Adrenal gland (tissue), 12 donors: ENCODE results near the gene RSU1. TPM values are rescaled to one million over a fixed set of nuclear protein-coding genes. Genes with fewer than 3 reads are reported as not detected.
A peak's percentile ranks its signal among the peaks of the same experiment; 100 is the strongest.

ENCODE experiments used
- DNase-seq, 7 donors: peaks; one replicate each; pipeline ENCODE4 v3.0.0-alpha.2; 2019 to 2020
- H3K27ac ChIP-seq, 5 donors: fragments of 200-600 bp; sonication (generic) in 4 of 5; 1 replicate in 3 of 5; 2 replicates in 2 of 5; pipeline versions ENCODE4 v1.5.1 to v1.8.0; 2016 to 2020; ENCODE audit warnings: mild to moderate bottlenecking in 1 of 5
- H3K27me3 ChIP-seq: fragments of 200-600 bp; 2 replicates; pipeline ENCODE4 v1.8.0; 2021
- H3K36me3 ChIP-seq, 2 donors: fragments of 200-600 bp; replicated peaks in 1 of 2; 1 replicate in 1 of 2; 2 replicates in 1 of 2; pipeline versions ENCODE4 v1.5.1 to v1.8.0; 2018 to 2022
- H3K4me1 ChIP-seq, 2 donors: fragments of 200-600 bp; replicated peaks in 1 of 2; 1 replicate in 1 of 2; 2 replicates in 1 of 2; pipeline versions ENCODE4 v1.5.1 to v1.8.0; 2018 to 2021
- H3K4me3 ChIP-seq, 4 donors: fragments of 200-600 bp; sonication (generic) in 3 of 4; one replicate each; pipeline ENCODE4 v1.5.1; 2016 to 2018
- H3K9me3 ChIP-seq, 3 donors: fragments of 200-600 bp; sonication (generic) in 1 of 3; replicated peaks in 1 of 3; 1 replicate in 2 of 3; 2 replicates in 1 of 3; pipeline versions ENCODE4 v1.5.1 to v1.8.0; 2016 to 2021
- POLR2A ChIP-seq, 2 donors: fragments of 450-650 bp; IDR thresholded peaks; one replicate each; pipeline ENCODE4 v1.6.1; 2017; ENCODE audit warnings: antibody characterized with exemption in 2 of 2, mild to moderate bottlenecking in 2 of 2, moderate library complexity in 1 of 2
- WGBS, 4 donors: extraction: QIAGEN DNeasy Blood & Tissue Kit in 2 of 4; methylation state at CpG; one replicate each; pipeline versions ENCODE4 v1.1.5 to v1.1.7; 2013 to 2017; 5-methylcytosine and 5-hydroxymethylcytosine counted together
- intact Hi-C, 2 donors: fragments of 100-400 bp; cut with DNase I; formaldehyde crosslinking; loops; one replicate each; pipeline versions ENCODE4 v1.14.1 to v1.15.0; 2022 to 2023
- polyA plus RNA-seq, 3 donors: library from polyadenylated mRNA; stranded (reverse); fragments of 200-250 nt in 2 of 3; fragments of 350-450 nt in 1 of 3; fragmentation: Illumina TruSeq in 1 of 3; extraction: RNeasy Lipid Tissue Mini Kit (QIAGEN cat#74804) in 1 of 3; gene quantifications; one replicate each; pipeline ENCODE4 v1.2.3, GENCODE V29; 2013 to 2014
- total RNA-seq, 9 donors: library from RNA; depleted of rRNA in 4 of 9; stranded (reverse); fragments of >200 nt in 4 of 9; fragments of 120-200 nt in 1 of 9; fragmentation: NEBNext Ultra II Directional in 1 of 9; extraction: Animal tissue kit (Norgen Biotek cat#: 25700) in 1 of 9; gene quantifications; one replicate each; pipeline versions ENCODE4 v1.1.0 to v1.2.4, GENCODE V29; 2013 to 2023
- TF ChIP-seq, protein P1 (sequence below), 6 experiments: fragments of 450-650 bp in 4 of 6; fragments of 200-600 bp in 2 of 6; sonication (generic) in 1 of 6; IDR thresholded peaks; 1 replicate in 5 of 6; 2 replicates in 1 of 6; pipeline versions ENCODE4 v1.5.1 to v1.8.0; 2016 to 2021; ENCODE audit warnings: antibody characterized with exemption in 6 of 6, mild to moderate bottlenecking in 2 of 6, moderate library complexity in 1 of 6
- donor health status: healthy with polysubstance abuse.
- donor health status: Bipolar disorder and iron deficiency.
- donor health status: DM: yes; HTN: yes; CAD: no.
- donor health status: DM: no; HTN: no; CAD: no.
- donor health status: DM: no; HTN: no; CAD: no.
- donor health status: DM: yes; HTN: yes; CAD: no.

The RSU1 gene
- total and polyA plus RNA-seq, 12 donors: 15.6 to 96.8 (median 41.7) TPM

GRCh38 chr10:16612981-16613355, 204.3 kb downstream of the RSU1 start:
- Histone ChIP-seq H3K27ac (no peak overlapping the region), H3K27me3 (no peaks in the 10 kb centered on the region), H3K9me3 (no peaks in the 10 kb centered on the region), H3K4me3 (no peak overlapping the region), H3K4me1 (no peaks in the 10 kb centered on the region), H3K36me3 (no peaks in the 10 kb centered on the region)
- TF ChIP-seq, protein P1, sequence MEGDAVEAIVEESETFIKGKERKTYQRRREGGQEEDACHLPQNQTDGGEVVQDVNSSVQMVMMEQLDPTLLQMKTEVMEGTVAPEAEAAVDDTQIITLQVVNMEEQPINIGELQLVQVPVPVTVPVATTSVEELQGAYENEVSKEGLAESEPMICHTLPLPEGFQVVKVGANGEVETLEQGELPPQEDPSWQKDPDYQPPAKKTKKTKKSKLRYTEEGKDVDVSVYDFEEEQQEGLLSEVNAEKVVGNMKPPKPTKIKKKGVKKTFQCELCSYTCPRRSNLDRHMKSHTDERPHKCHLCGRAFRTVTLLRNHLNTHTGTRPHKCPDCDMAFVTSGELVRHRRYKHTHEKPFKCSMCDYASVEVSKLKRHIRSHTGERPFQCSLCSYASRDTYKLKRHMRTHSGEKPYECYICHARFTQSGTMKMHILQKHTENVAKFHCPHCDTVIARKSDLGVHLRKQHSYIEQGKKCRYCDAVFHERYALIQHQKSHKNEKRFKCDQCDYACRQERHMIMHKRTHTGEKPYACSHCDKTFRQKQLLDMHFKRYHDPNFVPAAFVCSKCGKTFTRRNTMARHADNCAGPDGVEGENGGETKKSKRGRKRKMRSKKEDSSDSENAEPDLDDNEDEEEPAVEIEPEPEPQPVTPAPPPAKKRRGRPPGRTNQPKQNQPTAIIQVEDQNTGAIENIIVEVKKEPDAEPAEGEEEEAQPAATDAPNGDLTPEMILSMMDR (IDR thresholded peaks at IDR 0.05): no peak
- no peak for TF ChIP-seq POLR2A (IDR thresholded peaks at IDR 0.05)
- intact Hi-C loops: no loop called here
- DNase-seq: no peak
- 76 to 82% (median 79%) methylated on average over 2 of the region's 2 CpGs for WGBS, 4 donors

GRCh38 chr10:16612115-16612980, 204.9 kb downstream of the RSU1 start:
- WGBS, 4 donors: 67 to 80% (median 72%) methylated on average over 7 of the region's 7 CpGs
- H3K4me3 ChIP-seq: no peak overlapping the region
- TF ChIP-seq, protein P1 (IDR thresholded peaks at IDR 0.05): no peak
- TF ChIP-seq POLR2A (IDR thresholded peaks at IDR 0.05): no peak
- peak in 4 of 7 donors; percentile 5 to 25 (median 17) for DNase-seq
- no peaks in the 10 kb centered on the region for H3K9me3 ChIP-seq
- intact Hi-C loops: no loop called here
- H3K36me3 ChIP-seq: no peaks in the 10 kb centered on the region
- no peaks in the 10 kb centered on the region for H3K27me3 ChIP-seq
- H3K27ac ChIP-seq: no peak overlapping the region
- no peaks in the 10 kb centered on the region for H3K4me1 ChIP-seq

DNA sequence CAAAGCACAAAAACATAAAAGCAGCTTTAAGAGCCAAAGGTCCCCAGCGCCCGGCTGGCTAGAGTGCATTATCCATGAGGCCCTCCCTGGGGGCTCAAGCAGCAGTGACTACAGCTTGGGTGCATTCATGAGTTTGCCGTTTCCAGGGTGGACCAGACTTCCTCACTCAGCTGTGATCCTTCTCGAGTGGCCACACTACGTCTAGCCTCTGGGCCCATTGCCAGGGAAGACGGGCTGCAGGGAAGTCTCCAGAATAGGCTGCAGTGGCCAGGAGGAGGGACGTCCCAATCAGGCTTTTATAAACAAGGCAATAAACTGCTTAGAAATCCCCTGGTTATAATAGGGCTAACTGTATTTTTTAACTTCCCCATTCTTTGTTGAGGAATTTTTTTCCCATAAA, 206.2 kb downstream of the RSU1 start:
- no peak for DNase-seq
- H3K27me3 ChIP-seq: no peaks in the 10 kb centered on the region
- no peaks in the 10 kb centered on the region for H3K9me3 ChIP-seq
- TF ChIP-seq POLR2A (IDR thresholded peaks at IDR 0.05): no peak
- TF ChIP-seq, protein P1 (IDR thresholded peaks at IDR 0.05): no peak
- H3K4me3 ChIP-seq: no peak overlapping the region
- H3K36me3 ChIP-seq: no peaks in the 10 kb centered on the region
- H3K4me1 ChIP-seq: no peaks in the 10 kb centered on the region
- intact Hi-C loops: no loop called here
- 51 to 80% (median 58%) methylated on average over 5 to 7 of the region's 7 CpGs for WGBS, 4 donors
- H3K27ac ChIP-seq: no peak overlapping the region

DNA sequence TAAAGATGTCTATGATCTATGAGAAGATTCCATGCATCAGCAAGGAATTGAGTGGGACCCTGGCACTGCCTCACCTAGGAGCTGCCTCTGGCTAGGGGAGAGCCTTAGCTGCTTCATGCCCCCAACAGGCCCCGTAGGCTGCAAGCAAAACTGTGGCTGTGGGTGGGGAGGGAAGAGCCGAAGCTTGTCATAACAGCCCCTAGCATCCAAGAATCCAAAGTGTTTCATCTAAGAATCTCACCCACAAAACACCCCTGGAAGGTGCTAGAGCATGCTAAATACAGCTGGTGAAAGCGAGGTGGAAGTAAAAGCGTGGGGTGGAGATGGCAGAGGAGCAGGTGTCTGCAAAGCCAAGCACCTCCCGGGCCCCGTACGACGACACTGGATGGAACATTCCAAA, 208.0 kb downstream of the RSU1 start:
- Histone ChIP-seq H3K27ac (no peak overlapping the region), H3K4me1 (no peaks in the 10 kb centered on the region), H3K36me3 (no peaks in the 10 kb centered on the region), H3K4me3 (no peak overlapping the region), H3K9me3 (no peaks in the 10 kb centered on the region), H3K27me3 (no peaks in the 10 kb centered on the region)
- intact Hi-C loops: no loop called here
- TF ChIP-seq, protein P1 (IDR thresholded peaks at IDR 0.05): no peak
- TF ChIP-seq POLR2A (IDR thresholded peaks at IDR 0.05): no peak
- 90 to 92% (median 92%) methylated on average over 8 of the region's 8 CpGs for WGBS, 4 donors
- DNase-seq: no peak
